Stimulated activated CD4-positive, alpha-beta T cell treated with anti-CD3 and anti-CD28 coated beads, Interleukin-2, amount 100 ng/mL, for 48 hours (primary cell): ENCODE results near the gene BEND4.

ENCODE experiments used
- DNase-seq, 2 donors: peaks; one replicate each; pipeline ENCODE4 v3.0.0-alpha.2; 2020

Gene BEND4

DNA sequence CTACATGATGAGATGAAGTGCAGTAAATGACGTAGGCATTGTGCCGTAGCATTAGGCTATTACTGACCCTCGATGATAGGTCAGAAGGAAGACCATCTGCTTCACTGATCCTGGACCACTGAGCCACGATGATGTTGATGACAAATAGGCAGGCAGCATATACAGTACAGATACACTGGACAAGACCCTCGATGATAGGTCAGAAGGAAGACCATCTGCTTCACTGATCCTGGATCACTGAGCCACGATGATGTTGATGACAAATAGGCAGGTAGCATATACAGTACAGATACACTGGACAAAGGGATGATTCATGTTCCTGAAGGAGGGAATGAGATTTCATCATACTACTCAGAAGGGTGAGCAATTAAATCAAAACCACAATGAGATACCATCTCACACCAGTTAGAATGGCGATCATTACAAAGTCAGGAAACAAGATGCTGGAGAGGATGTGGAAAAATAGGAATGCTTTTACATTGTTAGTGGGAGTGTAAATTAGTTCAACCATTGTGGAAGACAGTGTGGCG is 50.9 kb downstream of the BEND4 start:
- no peak for DNase-seq

DNA sequence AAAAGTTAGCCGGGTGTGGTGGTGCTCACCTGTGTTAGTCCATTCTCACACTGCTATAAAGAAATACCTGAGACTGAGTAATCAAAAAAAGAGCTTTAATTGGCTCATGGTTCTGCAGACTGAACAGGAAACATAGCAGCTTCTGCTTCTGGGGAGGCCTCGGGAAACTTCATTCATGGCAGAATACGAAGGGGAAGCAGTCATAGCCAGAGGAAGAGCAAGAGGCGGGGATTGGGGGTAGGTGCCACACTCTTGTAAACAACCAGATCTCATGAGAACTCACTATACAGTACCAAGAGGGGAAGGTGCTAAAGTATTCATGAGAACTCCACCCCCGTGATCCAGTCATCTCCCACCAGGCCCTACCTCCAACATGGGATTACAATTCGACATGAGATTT is 64.1 kb downstream of the BEND4 start:
- no peak for DNase-seq

GRCh38 chr4:42083816-42084215 is 68.6 kb downstream of the BEND4 start:
- no peak for DNase-seq

DNA sequence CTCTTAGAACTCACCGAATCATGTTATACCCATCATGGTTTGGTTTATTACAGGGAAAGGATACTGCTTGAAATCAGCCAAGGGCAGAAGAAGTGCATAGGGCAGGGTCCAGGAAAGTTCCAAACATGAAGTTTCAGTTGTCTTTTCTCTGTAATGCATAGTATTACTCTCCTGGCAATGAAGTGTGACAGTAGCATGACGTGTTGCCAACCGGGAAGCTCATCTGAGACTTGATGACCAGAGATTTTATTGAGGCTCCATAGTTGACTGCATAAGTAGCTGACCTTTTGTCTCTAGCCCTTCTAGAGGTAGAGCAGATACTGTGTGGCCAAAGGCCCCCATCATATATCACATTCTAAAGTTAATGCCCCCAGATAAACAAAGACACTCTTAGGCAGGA is 72.1 kb downstream of the BEND4 start:
- DNase-seq = no peak

DNA sequence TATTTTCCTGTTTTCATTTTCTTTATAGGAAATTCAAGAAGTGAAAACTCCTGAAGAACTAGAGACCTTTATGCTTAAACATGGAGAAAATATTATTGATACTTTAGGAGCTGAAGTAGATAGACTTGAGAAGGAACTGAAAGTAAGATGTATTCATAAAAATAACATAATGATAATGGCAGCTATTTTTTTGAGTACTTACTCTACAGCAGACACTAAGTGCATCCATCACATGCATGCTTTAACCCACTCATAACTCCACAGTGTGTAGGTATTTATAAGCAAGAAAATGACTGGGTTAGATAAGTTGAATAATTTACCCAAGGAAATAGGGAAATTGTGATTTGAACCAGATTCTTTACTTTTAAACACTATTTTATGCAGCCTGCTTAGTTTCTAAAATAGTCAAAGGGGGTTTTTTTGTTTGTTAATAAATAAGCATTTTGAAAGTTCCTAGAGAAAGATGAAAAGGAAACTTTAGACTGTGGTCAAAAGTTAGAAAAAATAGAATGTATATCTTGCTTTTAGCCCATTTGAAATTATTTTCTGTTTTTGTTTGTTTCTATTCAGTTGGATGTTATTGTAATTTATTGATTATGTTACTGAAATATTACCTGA is 74.2 kb downstream of the BEND4 start:
- DNase-seq = no peak

DNA sequence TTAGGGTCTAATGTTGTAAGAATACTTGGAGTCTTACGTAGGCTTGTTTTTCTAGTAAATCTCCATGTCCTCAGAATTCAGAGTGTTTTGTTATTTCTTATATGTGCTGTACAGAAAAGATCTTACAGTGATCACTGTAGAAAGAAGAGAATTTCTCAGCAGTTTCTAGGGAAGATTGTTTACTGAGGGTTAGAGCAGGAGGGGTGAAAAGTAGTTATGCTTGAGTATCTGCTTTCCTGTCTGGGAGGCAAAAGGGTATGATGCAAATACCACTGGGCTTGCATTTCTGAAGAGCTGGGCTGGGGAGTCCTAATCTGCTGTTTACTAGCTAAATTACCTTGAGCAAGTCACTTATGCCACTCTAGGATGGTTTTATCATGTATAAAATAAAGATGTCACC is 78.2 kb downstream of the BEND4 start:
- DNase-seq = no peak

GRCh38 chr4:42070463-42070862 is 82.0 kb downstream of the BEND4 start:
- no peak for DNase-seq

DNA sequence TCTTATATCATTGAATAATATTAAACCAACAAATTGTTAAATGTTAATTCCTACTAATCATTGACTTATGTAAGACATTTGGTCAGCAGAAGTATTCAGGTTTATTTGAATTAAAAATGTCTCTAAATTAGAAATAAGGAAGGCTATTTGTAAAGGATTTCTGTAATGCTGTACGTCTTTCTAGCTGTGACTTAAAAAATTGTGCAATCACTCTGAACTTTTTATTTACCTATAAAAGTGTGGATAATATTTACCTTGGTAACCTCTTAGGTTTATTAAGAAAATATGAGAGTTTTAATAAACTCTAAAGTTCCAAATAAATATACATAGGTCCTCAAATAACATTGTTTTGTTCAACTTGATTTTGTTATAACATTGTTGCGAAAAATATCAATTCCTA is 85.2 kb downstream of the BEND4 start:
- DNase-seq = no peak

DNA sequence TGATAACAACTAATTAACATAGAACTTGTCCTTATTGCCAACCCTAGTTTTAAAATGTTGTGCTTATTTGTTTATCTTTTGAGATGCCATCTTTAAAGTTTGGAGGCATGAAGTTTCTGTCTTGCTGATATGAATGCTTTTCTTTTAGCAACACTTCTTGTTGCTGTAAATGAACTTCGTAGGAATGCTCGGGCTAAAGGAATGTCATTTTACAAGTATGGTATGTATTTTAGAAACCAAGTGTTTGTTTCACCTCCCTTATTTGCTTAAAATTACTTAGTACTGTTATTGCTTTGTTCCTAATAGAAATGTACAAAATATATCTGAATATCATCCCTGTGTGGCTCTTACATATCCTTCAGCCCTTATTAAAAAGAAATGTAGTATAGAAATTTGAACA is 86.1 kb downstream of the BEND4 start:
- no peak for DNase-seq
